NCI-H1436 treated with DMSO at 0.1 percent for 48 hours (cell line): ENCODE data around the gene LSM14A.
A peak's percentile ranks its signal among the peaks of the same experiment; 100 is the strongest.
"Not testable (repeated sequence)": the region's sequence is repeated elsewhere in the genome, so short reads cannot be mapped to it uniquely, and the experiment has no call there.

Source experiments
- DNase-seq: peaks from one replicate; lab custom pipeline; 2025; lab: John Stamatoyannopoulos, UW

Gene LSM14A

DNA sequence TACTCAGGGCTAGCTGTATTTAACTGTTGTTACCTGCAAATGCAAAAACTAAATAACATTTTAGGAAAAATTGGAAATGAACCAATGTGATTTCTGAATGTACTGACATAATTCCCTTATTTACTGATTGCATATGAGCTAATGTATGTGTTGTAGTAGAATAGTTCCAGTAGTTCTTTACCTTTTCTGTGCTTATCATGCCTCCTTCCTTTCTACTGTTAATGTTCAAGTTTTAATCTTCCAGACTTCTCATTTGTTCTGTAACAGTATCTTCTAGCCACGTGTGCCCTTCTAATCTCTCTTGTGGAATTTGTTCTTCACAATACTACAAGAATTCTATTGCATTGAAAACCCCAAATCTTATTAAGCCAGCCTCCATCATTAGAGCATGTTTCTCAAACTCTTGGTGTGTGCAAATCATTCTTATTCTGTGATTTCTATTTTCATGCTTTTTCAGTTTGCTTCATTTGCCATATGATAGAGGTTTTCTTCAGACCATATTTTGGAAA, 17.7 kb downstream of the LSM14A start:
- DNase-seq = no peak

- no peak for DNase-seq
Measured at GRCh38 chr19:34191355-34191962, 19.2 kb downstream of the LSM14A start.

DNA sequence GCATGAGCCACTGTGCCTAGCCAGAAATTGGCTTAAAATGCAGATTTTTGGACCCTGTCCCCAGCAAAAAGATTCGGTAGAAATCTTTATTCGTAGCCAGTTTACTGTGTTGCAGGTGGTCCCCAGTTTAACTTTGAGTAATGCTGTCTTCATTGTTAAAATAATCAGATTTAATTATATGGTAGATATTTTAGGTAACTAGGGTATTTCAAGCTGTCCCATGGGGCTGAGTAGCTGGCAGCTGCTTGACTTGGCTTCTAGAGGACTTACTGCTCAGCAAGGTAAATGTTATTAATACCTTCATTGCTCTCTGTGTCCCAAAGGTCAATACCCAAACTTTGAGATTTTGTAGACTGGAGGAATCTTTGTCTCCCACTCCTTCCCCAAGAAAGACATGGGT, 21.1 kb downstream of the LSM14A start:
- DNase-seq = peak; percentile 68

- DNase-seq = no peak
Measured at GRCh38 chr19:34193876-34194275, 21.6 kb downstream of the LSM14A start.

- no peak for DNase-seq
Measured at GRCh38 chr19:34201133-34201532, 28.8 kb downstream of the LSM14A start.

GRCh38 chr19:34205324-34205723, 33.0 kb downstream of the LSM14A start:
- DNase-seq = not testable (repeated sequence)

DNA sequence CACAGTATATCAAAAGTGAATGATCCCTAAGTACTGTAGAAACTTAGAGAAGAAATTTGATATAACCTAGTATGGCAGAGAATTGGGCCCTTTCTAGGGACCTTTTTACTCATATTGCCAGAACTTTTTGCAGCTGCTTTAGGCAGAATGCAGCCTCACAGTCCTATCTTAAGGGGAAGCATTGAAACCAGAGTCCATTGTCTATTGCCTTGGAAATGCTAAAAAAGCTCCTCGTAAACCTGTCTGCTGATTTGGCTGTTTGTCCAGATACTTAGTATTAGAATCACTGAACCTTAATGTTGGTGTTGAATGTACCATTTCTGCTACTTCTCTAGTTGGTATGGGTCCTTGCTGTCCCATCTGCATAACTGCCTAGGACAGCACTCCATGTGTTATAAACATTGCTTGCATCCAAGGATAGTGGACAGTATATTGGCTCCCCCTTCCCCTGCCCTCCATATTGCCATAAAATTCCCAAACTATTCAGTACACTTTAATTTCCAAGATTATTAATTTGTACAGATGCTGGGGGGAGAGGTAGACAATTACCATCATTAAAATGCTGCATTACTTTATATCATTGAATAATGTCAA, 36.1 kb downstream of the LSM14A start:
- no peak for DNase-seq

DNA sequence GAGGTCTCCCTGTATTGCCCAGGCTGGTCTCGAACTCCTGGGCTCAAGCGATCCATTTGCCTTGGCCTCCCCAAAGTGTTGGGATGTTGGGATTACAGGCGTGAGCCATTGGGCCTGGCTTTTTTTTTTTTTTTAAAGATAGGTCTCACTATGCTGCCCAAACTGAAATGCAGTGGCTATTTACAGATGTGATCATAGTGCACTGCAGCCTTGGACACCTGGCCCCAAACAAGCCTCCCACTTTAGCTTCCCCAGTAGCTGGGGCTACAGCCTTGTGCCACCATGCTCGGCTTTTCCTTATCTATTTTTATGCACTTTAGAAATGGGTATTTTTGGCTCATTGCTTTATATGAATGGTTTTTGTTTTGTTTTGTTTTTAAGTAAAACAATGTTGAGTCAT, 37.4 kb downstream of the LSM14A start:
- DNase-seq = no peak

- DNase-seq = no peak
Measured at GRCh38 chr19:34213283-34213682, 41.0 kb downstream of the LSM14A start.

DNA sequence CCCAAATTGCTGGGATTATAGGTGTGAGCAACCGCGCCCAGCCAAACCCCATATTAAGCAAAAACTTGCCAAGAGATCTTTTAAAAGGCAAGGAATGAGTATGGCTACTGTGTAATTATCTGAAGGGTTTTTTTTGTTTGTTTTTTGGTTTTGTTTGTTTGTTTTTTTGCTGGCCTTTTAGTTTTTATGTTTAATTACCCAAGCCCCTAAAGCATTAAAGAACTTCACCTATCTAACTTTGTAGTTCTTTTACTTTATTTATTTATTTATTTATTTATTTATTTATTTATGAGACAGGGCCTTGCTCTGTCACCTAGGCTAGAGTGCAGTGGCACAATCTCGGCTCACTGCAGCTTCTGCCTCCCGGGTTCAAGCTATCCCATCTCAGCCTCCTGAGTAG, 41.7 kb downstream of the LSM14A start:
- no peak for DNase-seq

- no peak for DNase-seq
Measured at GRCh38 chr19:34215006-34215665, 42.8 kb downstream of the LSM14A start.

DNA sequence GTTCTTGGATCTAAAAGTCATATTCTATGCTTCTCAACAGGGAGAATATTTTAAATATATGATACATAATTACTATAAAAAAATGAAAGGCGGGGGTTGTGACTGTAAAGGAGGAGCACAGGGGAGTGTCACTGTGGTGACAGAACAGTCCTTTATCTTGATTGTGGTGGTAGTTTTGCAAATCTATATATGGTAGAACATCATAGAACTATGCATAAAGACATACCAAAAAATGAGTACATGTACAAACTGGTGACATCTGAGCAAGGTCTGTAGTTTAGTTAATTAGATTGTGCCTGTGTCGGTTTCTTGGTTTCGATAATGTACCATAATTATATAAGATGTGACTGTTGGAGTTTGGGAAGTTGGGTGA, 43.3 kb downstream of the LSM14A start:
- no peak for DNase-seq

GRCh38 chr19:34216745-34217219, 44.5 kb downstream of the LSM14A start:
- not testable (repeated sequence) for DNase-seq

- DNase-seq = peak; percentile 36
Measured at GRCh38 chr19:34217952-34218817, 45.9 kb downstream of the LSM14A start.

DNA sequence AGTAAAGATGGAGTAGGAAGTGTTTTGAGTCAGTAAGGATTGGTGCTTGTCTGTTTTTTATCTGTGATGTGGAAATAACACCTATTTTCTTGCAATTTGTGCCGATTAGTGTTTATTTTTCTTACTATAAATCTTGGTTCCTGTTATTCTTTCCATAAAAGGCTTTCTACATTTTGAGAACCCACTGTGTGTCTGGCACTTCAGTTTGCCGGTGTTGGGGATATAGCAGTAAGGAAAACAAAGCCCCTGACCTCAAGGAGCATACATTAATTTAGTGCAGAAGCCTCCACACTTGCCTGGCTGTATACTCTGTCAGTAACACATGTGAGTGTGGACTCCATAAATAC, 46.5 kb downstream of the LSM14A start:
- no peak for DNase-seq

- DNase-seq = peak; percentile 5
Measured at GRCh38 chr19:34220472-34221063, 48.3 kb downstream of the LSM14A start.

DNA sequence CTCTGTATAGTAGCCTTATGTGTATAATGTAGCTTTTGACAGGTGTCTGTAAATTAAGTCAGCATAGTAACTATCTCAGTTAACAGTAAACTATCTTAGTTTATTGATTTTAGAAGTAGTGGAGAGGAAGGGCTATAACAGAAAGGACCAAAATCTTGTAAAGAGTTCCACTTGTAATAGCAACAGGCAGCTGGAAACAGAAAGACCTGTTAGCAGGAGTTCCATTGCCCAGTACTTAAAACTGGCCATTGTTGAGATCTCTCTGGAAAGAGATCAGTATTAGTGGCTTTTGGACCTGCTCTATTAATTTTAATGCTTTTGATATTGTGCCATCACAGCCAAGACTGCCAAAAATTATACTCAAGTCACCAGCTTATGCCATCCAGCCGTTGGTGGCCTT, 50.1 kb downstream of the LSM14A start:
- DNase-seq = no peak

- DNase-seq = no peak
Measured at GRCh38 chr19:34224996-34225658, 52.8 kb downstream of the LSM14A start.

GRCh38 chr19:34225659-34226015, 53.3 kb downstream of the LSM14A start:
- no peak for DNase-seq

- DNase-seq = no peak
Measured at GRCh38 chr19:34226036-34226435, 53.7 kb downstream of the LSM14A start.

DNA sequence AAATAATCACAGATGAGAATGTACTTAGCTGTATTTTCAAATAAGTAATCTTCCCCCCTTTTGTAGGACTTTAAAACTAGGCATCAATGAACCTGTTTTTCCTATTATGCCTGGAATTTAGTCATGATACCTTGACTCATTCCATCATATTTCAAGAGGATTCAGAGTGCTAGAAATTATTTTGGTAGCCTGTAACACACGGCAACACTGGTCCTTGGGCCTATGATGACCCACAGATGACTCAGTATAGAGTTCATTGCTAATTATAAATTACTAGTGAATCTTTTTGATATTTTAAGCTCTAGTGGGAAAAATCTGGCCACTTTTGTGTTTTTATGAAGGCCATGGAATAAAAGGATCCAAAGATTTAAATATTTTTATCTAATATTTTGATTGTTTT, 56.0 kb downstream of the LSM14A start:
- no peak for DNase-seq

- DNase-seq = no peak
Measured at GRCh38 chr19:34228762-34229161, 56.5 kb downstream of the LSM14A start.
